ENCODE data around the gene PHETA1. TPM values are rescaled to one million over a fixed set of nuclear protein-coding genes. Genes with fewer than 3 reads are reported as not detected.
"Not testable (repeated sequence)": the region's sequence is repeated elsewhere in the genome, so short reads cannot be mapped to it uniquely, and the experiment has no call there.

The PHETA1 gene
- total and polyA plus RNA-seq, 2 experiments from 2014 or later = 13.8 to 28.6 TPM

DNA sequence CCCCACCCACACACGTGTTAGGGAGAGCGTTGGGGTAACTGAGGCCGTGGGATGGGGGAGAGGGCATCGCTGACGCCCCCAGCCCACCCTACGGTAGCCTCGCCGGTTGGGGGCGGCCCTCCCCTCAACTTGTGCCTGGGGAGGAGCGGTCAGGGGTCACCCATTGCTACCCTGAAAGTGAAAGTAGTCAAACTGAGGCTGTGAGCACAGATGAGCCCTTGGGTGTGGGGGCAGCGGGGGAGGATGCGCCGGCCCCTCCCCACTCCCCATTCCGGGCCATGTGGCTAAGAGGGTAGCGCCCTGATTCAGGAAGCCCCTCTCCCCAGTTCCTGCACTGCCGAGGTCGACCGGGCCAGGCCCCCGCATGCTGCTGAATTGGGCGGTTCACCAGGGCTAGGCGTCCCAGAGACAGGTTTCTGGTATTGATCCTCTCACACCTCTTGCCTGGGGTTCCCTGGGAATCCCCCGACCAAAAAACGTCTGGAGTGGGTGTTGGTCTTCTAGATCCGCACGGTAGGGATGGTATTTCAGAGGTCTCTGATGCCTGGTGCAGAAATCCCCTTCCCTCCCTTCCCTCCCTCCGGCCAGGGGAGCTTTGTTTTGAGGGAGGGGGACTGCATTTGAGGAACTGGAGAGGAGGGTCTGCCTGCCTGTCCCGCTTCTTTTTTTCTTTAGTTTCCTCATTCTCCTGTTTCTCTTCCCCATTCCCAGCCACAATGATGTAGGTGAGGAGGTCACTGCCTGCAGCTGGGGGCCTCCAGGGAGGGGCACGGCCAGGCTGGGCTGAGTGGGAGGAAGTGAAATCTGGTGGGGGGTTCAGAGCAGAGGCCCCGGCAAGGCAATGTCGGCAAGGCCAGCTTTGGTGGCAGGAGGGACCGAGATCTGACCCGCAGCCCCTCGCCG is 37.8 kb upstream of the PHETA1 start:
- H3K4me1 ChIP-seq (ENCODE audit: low read depth) = peaks cover 9% of the 10 kb centered on the region
- H3K27ac ChIP-seq = no peak overlapping the region
- H3K9me3 ChIP-seq (ENCODE audit: low read depth) = no peaks in the 10 kb centered on the region
- peak in 1 of 2 donors; percentile 64 for DNase-seq (ENCODE audit: low read depth in 1 of 2, low spot score in 1 of 2)
- H3K27me3 ChIP-seq = no peaks in the 10 kb centered on the region
- no peaks in the 10 kb centered on the region for H3K36me3 ChIP-seq
- H3K4me3 ChIP-seq = peak overlapping the region; percentile 62
- TF ChIP-seq, protein P1, sequence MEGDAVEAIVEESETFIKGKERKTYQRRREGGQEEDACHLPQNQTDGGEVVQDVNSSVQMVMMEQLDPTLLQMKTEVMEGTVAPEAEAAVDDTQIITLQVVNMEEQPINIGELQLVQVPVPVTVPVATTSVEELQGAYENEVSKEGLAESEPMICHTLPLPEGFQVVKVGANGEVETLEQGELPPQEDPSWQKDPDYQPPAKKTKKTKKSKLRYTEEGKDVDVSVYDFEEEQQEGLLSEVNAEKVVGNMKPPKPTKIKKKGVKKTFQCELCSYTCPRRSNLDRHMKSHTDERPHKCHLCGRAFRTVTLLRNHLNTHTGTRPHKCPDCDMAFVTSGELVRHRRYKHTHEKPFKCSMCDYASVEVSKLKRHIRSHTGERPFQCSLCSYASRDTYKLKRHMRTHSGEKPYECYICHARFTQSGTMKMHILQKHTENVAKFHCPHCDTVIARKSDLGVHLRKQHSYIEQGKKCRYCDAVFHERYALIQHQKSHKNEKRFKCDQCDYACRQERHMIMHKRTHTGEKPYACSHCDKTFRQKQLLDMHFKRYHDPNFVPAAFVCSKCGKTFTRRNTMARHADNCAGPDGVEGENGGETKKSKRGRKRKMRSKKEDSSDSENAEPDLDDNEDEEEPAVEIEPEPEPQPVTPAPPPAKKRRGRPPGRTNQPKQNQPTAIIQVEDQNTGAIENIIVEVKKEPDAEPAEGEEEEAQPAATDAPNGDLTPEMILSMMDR (IDR thresholded peaks at IDR 0.05; ENCODE audit: low read depth, low read length) = no peak

DNA sequence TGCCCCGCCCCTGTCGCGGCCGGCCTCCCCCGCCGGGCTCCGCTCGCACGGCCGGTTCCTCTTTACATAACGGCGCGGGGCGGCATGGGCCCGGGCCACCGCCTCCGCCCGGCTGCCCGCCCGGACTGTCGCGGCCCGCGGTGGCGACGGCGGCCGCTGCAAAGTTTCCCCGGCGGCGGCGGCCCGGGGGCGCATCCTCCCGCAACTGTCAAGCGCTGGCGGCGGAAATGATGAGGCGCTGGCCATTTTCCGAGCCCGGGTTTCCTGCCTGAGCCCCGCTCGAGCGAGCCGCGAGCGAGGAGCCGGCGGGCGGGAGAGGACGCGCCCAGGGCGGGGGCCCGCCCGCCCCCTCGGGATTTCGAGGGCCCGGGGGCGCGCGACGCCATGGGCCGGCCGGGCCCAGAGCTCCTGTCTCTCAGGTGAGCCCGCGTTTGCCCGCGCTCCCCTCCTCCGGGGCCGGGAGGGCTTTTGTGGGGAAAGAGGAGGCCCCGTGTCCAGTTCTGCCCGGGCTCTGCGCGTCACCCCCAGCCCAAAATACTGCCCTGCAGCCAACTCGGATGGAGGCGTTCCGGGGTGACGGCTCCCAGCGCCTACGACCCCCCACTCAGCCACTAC is 37.1 kb upstream of the PHETA1 start, which contains the start of gene SH2B3:
TSS of gene SH2B3 (plus strand) at position 65 of the 615 bp plus-strand sequence. CDS start 12,223 bp downstream, outside the sequence.
- no peak for DNase-seq (ENCODE audit: low read depth in 1 of 2, low spot score in 1 of 2)
- H3K36me3 ChIP-seq = no peaks in the 10 kb centered on the region
- no peaks in the 10 kb centered on the region for H3K27me3 ChIP-seq
- H3K9me3 ChIP-seq (ENCODE audit: low read depth) = no peaks in the 10 kb centered on the region
- TF ChIP-seq, protein P1 (IDR thresholded peaks at IDR 0.05; ENCODE audit: low read depth, low read length) = no peak
- no peak within 1 kb of the TSS for H3K27ac ChIP-seq
- peaks cover 7% of the 10 kb centered on the region for H3K4me1 ChIP-seq (ENCODE audit: low read depth)
- peak within 1 kb of the TSS; percentile 62 for H3K4me3 ChIP-seq

DNA sequence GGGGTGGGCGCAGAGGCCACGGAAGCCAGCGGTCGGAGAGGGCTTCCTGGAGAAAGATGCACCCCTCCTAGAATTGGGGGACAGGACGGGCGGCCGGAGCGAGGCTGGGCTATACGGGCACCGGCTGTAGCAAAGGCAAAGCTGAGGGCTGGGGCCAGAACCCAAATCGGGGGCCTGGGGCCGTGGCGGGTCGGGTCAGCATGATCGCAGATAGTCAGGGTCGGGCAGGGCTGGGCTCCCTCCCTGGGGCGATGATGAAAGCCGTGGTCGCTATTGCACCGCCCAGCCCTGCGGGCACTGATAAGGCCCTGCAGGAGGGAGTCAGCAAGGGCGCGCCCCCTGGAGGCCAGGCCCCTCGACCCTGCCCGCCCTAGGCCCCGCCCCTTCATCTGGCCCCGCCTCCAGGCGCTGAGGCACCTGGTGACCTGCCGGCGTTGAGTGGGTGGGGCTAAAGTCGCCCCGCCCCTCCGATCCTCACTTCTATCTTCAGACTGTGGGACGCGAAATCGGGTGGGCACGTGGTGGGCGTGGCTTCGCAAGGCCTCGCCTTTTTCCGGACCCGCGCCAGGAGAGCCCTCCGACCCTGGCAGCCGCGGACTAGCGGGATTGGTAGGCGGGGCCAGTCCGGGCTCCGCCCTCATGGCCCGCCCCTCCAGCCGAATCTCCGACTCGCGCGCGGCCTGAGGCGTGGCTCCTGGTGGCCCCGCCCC is 36.4 kb upstream of the PHETA1 start:
- TF ChIP-seq, protein P1 (IDR thresholded peaks at IDR 0.05; ENCODE audit: low read depth, low read length) = peak; percentile 44
- H3K36me3 ChIP-seq = no peaks in the 10 kb centered on the region
- peak; percentile 93 to 97 for DNase-seq (ENCODE audit: low read depth in 1 of 2, low spot score in 1 of 2)
- H3K9me3 ChIP-seq (ENCODE audit: low read depth) = no peaks in the 10 kb centered on the region
- H3K4me1 ChIP-seq (ENCODE audit: low read depth) = peaks cover 6% of the 10 kb centered on the region
- H3K27ac ChIP-seq = no peak overlapping the region
- H3K4me3 ChIP-seq = peak overlapping the region; percentile 62
- H3K27me3 ChIP-seq = no peaks in the 10 kb centered on the region

DNA sequence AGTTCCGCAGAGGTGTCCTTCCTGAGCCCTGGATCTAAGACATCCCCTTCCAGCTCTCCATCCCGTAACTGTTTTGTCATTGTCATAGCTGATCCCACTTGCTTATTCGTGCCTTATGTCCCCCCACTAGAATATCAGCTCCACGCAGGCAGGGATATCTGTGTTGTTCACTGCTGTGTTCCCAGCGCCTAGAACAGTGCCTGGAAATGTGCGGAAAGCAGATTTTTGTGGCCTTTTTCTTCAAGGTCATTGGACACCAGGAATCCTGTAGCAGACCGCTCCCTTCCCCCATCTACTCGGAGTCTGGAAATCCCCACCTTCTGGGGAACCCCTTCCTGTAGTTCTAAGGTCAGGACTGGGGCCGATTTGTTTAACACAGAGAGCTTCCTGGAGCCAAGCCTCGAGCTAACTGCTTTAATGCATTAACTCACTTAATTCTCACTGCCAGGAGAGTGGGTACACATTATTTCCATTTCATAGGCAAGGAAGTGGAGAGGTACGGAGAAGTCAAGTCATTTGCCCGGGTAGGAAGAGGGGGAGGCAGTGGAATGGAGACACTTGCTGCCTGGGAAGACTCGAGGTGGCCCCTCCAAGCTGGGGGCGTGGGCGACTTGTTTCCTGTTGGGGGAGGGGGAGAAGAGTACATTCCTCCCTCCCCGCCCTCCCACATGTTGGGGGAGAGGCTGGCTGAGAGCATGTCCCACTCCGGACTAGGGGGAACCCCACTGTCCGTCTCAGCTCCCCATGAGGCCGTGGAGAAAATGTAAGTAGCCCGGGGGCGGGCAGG is 35.7 kb upstream of the PHETA1 start:
- Histone ChIP-seq H3K27ac (no peak overlapping the region), H3K9me3 (ENCODE audit: low read depth) (no peaks in the 10 kb centered on the region), H3K27me3 (no peaks in the 10 kb centered on the region), H3K4me1 (ENCODE audit: low read depth) (no peaks in the 10 kb centered on the region), H3K36me3 (no peaks in the 10 kb centered on the region), H3K4me3 (peak overlapping the region; percentile 62)
- TF ChIP-seq, protein P1 (IDR thresholded peaks at IDR 0.05; ENCODE audit: low read depth, low read length) = no peak
- DNase-seq (ENCODE audit: low read depth in 1 of 2, low spot score in 1 of 2) = peak in 1 of 2 donors; percentile 52

DNA sequence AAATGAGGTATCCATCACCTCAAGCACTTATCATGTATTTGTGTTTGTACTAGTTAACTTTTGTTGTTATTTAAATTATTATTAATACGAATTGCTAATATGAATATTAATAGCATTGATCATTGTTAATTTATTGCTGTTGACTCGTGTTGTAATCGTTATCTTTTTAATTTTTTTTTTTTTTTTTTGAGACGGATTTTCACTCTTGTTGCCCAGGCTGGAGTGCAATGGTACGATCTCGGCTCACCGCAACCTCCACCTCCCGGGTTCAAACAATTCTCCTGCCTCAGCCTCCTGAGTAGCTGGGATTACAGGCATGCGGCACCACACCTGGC is 33.6 kb upstream of the PHETA1 start:
- not testable (repeated sequence) for H3K4me3 ChIP-seq; H3K36me3 ChIP-seq; H3K4me1 ChIP-seq (ENCODE audit: low read depth); H3K27me3 ChIP-seq; DNase-seq (ENCODE audit: low read depth in 1 of 2, low spot score in 1 of 2); H3K27ac ChIP-seq; H3K9me3 ChIP-seq (ENCODE audit: low read depth)
